HG03432 (cell line): ENCODE measurements around the gene NR2C2AP.

Experiments used
- ATAC-seq: cut with Tn5 transposase; IDR thresholded peaks from one replicate; pipeline ENCODE4 v1.9.1; 2021; ENCODE audit warnings: mild to moderate bottlenecking, moderate library complexity; ENCODE audit not compliant: unreplicated experiment

The NR2C2AP gene

GRCh38 chr19:19152668-19153384 lies 50.4 kb downstream of the NR2C2AP start:
- no peak for ATAC-seq

GRCh38 chr19:19151418-19151817 lies 51.8 kb downstream of the NR2C2AP start:
- peak; percentile 62 for ATAC-seq
